Activated CD8-positive, alpha-beta memory T cell treated with anti-CD3 and anti-CD28 coated beads, Interleukin-2, amount 10 ng/mL, durations not matched to agents 7 days and 5 days (primary cell): ENCODE measurements around the gene RUVBL2. TPM values are rescaled to one million over a fixed set of nuclear protein-coding genes. Genes with fewer than 3 reads are reported as not detected.

Experiments used
- ATAC-seq: fragments of 150-1000 bp; cut with Tn5 transposase; one replicate; pipeline ENCODE4 v1.10.0; 2021; ENCODE audit warnings: moderate library complexity
- CTCF ChIA-PET: fragments of 350-600 bp; sonication (Branson Sonifier 250); formaldehyde crosslinking; loops from one replicate; lab custom pipeline; 2021; ENCODE audit warnings: antibody characterized with exemption; lab: Charles Lee
- DNase-seq: peaks from one replicate; pipeline ENCODE4 v3.0.0-alpha.2; 2020
- H3K27ac Mint-ChIP-seq: one replicate; pipeline ENCODE4 v1.8.0; 2021; ENCODE audit warnings: mild to moderate bottlenecking, mixed read lengths
- H3K27me3 Mint-ChIP-seq: one replicate; pipeline ENCODE4 v1.8.0; 2021; ENCODE audit warnings: mixed read lengths
- H3K36me3 Mint-ChIP-seq: one replicate; pipeline ENCODE4 v1.8.0; 2021; ENCODE audit warnings: mild to moderate bottlenecking, mixed read lengths
- H3K4me1 Mint-ChIP-seq: one replicate; pipeline ENCODE4 v1.8.0; 2021; ENCODE audit warnings: mixed read lengths
- H3K4me3 Mint-ChIP-seq: one replicate; pipeline ENCODE4 v1.8.0; 2021; ENCODE audit warnings: mild to moderate bottlenecking, moderate library complexity, mixed read lengths
- H3K9me3 Mint-ChIP-seq: one replicate; pipeline ENCODE4 v1.8.0; 2022; ENCODE audit warnings: low read depth, mixed read lengths
- total RNA-seq, 2 experiments: library from RNA; stranded (reverse); gene quantifications; one replicate each; pipeline ENCODE4 v1.2.3, GENCODE V29; 2021

The RUVBL2 gene
- total RNA-seq, 2 experiments from 2014 or later, result 124 to 125 TPM

- CTCF ChIA-PET, result interaction anchor here (0.7 to 2.8 kb wide), 2 partner anchors 11 to 14 kb away, joined by 4 to 10 read pairs; partner anchors contain the start of genes GYS1 and RUVBL2
- DNase-seq (no peak), ATAC-seq (no peak)
- Mint-ChIP-seq H3K27ac (no peak overlapping the region), H3K9me3 (no peaks in the 10 kb centered on the region), H3K27me3 (no peaks in the 10 kb centered on the region), H3K36me3 (peaks cover 33% of the 10 kb centered on the region), H3K4me3 (no peak overlapping the region), H3K4me1 (peaks cover 6% of the 10 kb centered on the region)
Observed at GRCh38 chr19:49004133-49004532, 10.4 kb downstream of the RUVBL2 start.

- Mint-ChIP-seq H3K4me1 (no peaks in the 10 kb centered on the region), H3K36me3 (peaks cover 27% of the 10 kb centered on the region), H3K4me3 (no peak overlapping the region), H3K27me3 (no peaks in the 10 kb centered on the region), H3K9me3 (no peaks in the 10 kb centered on the region), H3K27ac (no peak overlapping the region)
- CTCF ChIA-PET, result interaction anchor here (2.8 kb wide), 1 partner anchor 12 kb away, joined by 10 read pairs; the partner anchor contains the start of genes GYS1 and RUVBL2
- DNase-seq (no peak), ATAC-seq (no peak)
Observed at GRCh38 chr19:49004964-49005614, 11.4 kb downstream of the RUVBL2 start.

- no peak for ATAC-seq
Observed at GRCh38 chr19:49006905-49007304, 13.2 kb downstream of the RUVBL2 start.

GRCh38 chr19:49009828-49010227 lies 16.1 kb downstream of the RUVBL2 start:
- Mint-ChIP-seq H3K4me1 (no peaks in the 10 kb centered on the region), H3K36me3 (peaks cover 25% of the 10 kb centered on the region), H3K27me3 (no peaks in the 10 kb centered on the region), H3K4me3 (no peak overlapping the region), H3K9me3 (no peaks in the 10 kb centered on the region), H3K27ac (no peak overlapping the region)
- DNase-seq (no peak), ATAC-seq (no peak)
- CTCF ChIA-PET, result interaction anchor here (0.8 to 4.1 kb wide), 5 partner anchors 8 to 271 kb away, joined by 3 to 25 read pairs (median 4); partner anchors contain the start of genes GYS1 and RUVBL2

More at GRCh38 chr19:49006905-49007304, 13.2 kb downstream of the RUVBL2 start:
- no peak overlapping the region for H3K27ac Mint-ChIP-seq
- DNase-seq, result no peak
- CTCF ChIA-PET, result interaction anchor here (2.0 to 4.1 kb wide), 2 partner anchors 8 to 108 kb away, joined by 4 to 25 read pairs; partner anchors contain the start of gene LIN7B
- H3K27me3 Mint-ChIP-seq, result no peaks in the 10 kb centered on the region
- H3K4me1 Mint-ChIP-seq, result no peaks in the 10 kb centered on the region
- H3K36me3 Mint-ChIP-seq, result peaks cover 28% of the 10 kb centered on the region
- H3K4me3 Mint-ChIP-seq, result no peak overlapping the region
- H3K9me3 Mint-ChIP-seq, result no peaks in the 10 kb centered on the region

GRCh38 chr19:49010453-49010852 lies 16.8 kb downstream of the RUVBL2 start:
- H3K9me3 Mint-ChIP-seq, result no peaks in the 10 kb centered on the region
- H3K36me3 Mint-ChIP-seq, result peaks cover 19% of the 10 kb centered on the region
- no peak for ATAC-seq
- no peaks in the 10 kb centered on the region for H3K27me3 Mint-ChIP-seq
- CTCF ChIA-PET, result interaction anchor here (0.8 to 4.1 kb wide), 3 partner anchors 12 to 272 kb away, joined by 3 to 25 read pairs (median 4); no protein-coding TSS in a partner anchor
- DNase-seq, result no peak
- H3K27ac Mint-ChIP-seq, result no peak overlapping the region
- H3K4me1 Mint-ChIP-seq, result no peaks in the 10 kb centered on the region
- no peak overlapping the region for H3K4me3 Mint-ChIP-seq

GRCh38 chr19:49011194-49011593 lies 17.5 kb downstream of the RUVBL2 start:
- H3K27me3 Mint-ChIP-seq, result no peaks in the 10 kb centered on the region
- no peak overlapping the region for H3K4me3 Mint-ChIP-seq
- no peaks in the 10 kb centered on the region for H3K4me1 Mint-ChIP-seq
- CTCF ChIA-PET, result interaction anchor here (1.3 kb wide), 1 partner anchor 45 kb away, joined by 3 read pairs; no protein-coding TSS in a partner anchor
- peaks cover 18% of the 10 kb centered on the region for H3K36me3 Mint-ChIP-seq
- no peak overlapping the region for H3K27ac Mint-ChIP-seq
- ATAC-seq, result no peak
- H3K9me3 Mint-ChIP-seq, result no peaks in the 10 kb centered on the region
- DNase-seq, result no peak

- Mint-ChIP-seq H3K4me1 (peaks cover 14% of the 10 kb centered on the region), H3K4me3 (no peak overlapping the region), H3K9me3 (no peaks in the 10 kb centered on the region), H3K36me3 (peaks cover 11% of the 10 kb centered on the region), H3K27me3 (peaks cover 4% of the 10 kb centered on the region), H3K27ac (no peak overlapping the region)
- no peak for DNase-seq
- CTCF ChIA-PET, result interaction anchor here (1.3 to 2.6 kb wide), 2 partner anchors 14 to 21 kb away, joined by 4 to 14 read pairs; partner anchors contain the start of genes GYS1 and RUVBL2
- no peak for ATAC-seq
Observed at GRCh38 chr19:49014123-49014869, 20.6 kb downstream of the RUVBL2 start.

GRCh38 chr19:49014870-49015255 lies 21.2 kb downstream of the RUVBL2 start:
- Mint-ChIP-seq H3K27ac (no peak overlapping the region), H3K4me1 (peaks cover 15% of the 10 kb centered on the region), H3K27me3 (peaks cover 6% of the 10 kb centered on the region)

GRCh38 chr19:49016067-49016839 lies 22.6 kb downstream of the RUVBL2 start:
- no peak overlapping the region for H3K4me3 Mint-ChIP-seq
- H3K9me3 Mint-ChIP-seq, result no peaks in the 10 kb centered on the region
- H3K4me1 Mint-ChIP-seq, result peaks cover 26% of the 10 kb centered on the region
- H3K36me3 Mint-ChIP-seq, result peaks cover 6% of the 10 kb centered on the region
- ATAC-seq (no peak), DNase-seq (no peak)
- peaks cover 14% of the 10 kb centered on the region for H3K27me3 Mint-ChIP-seq
- CTCF ChIA-PET, result interaction anchor here (1.2 kb wide), 1 partner anchor 23 kb away, joined by 3 read pairs; the partner anchor contains the start of genes GYS1 and RUVBL2
- H3K27ac Mint-ChIP-seq, result no peak overlapping the region

More at GRCh38 chr19:49014870-49015255, 21.2 kb downstream of the RUVBL2 start:
- Mint-ChIP-seq H3K9me3 (no peaks in the 10 kb centered on the region), H3K4me3 (no peak overlapping the region), H3K36me3 (peaks cover 9% of the 10 kb centered on the region)
- ATAC-seq (no peak), DNase-seq (no peak)
- CTCF ChIA-PET, result no interaction called here

- H3K4me1 Mint-ChIP-seq, result peaks cover 34% of the 10 kb centered on the region
- CTCF ChIA-PET, result interaction anchor here (0.7 to 5.6 kb wide), 7 partner anchors 8 to 51 kb away, joined by 3 to 47 read pairs (median 4); partner anchors contain the start of genes GYS1 and RUVBL2
- H3K4me3 Mint-ChIP-seq, result peak within 1 kb of the TSS; percentile 65
Observed at GRCh38 chr19:49017041-49017665, 23.5 kb downstream of the RUVBL2 start, which contains the start of gene LHB. Gene LHB, minus strand, starts transcription at chr19:49017091. Its CDS starts 10 bp downstream, at chr19:49017081.

GRCh38 chr19:49017666-49018351 lies 24.1 kb downstream of the RUVBL2 start:
- H3K9me3 Mint-ChIP-seq, result no peaks in the 10 kb centered on the region
- ATAC-seq, result peak; percentile 87
- peaks cover 2% of the 10 kb centered on the region for H3K36me3 Mint-ChIP-seq
- peak; percentile 79 for DNase-seq
- no peak overlapping the region for H3K27ac Mint-ChIP-seq
- H3K4me1 Mint-ChIP-seq, result peaks cover 34% of the 10 kb centered on the region
- peak overlapping the region; percentile 65 for H3K4me3 Mint-ChIP-seq
- CTCF ChIA-PET, result interaction anchor here (0.7 to 5.6 kb wide), 10 partner anchors 9 to 96 kb away, joined by 3 to 47 read pairs (median 4); partner anchors contain the start of genes GYS1, LIN7B and RUVBL2
- H3K27me3 Mint-ChIP-seq, result peaks cover 14% of the 10 kb centered on the region

More at GRCh38 chr19:49017041-49017665, 23.5 kb downstream of the RUVBL2 start, which contains the start of gene LHB:
- Mint-ChIP-seq H3K27me3 (peaks cover 14% of the 10 kb centered on the region), H3K36me3 (peaks cover 6% of the 10 kb centered on the region), H3K9me3 (no peaks in the 10 kb centered on the region), H3K27ac (no peak within 1 kb of the TSS)
- DNase-seq (no peak), ATAC-seq (no peak)
